Spleen (tissue), 7 donors: ENCODE measurements around the gene HLA-DRB5.
"Not testable (repeated sequence)": the region's sequence is repeated elsewhere in the genome, so short reads cannot be mapped to it uniquely, and the experiment has no call there.

Source experiments
- POLR2A ChIP-seq, 3 donors: fragments of 450-650 bp; IDR thresholded peaks; one replicate each; pipeline ENCODE4 v1.5.1; 2017; ENCODE audit warnings: antibody characterized with exemption in 3 of 3, mild to moderate bottlenecking in 1 of 3
- POLR2AphosphoS5 ChIP-seq, 3 donors: sonication (generic); formaldehyde crosslinking; IDR thresholded peaks; one replicate each; pipeline ENCODE4 v1.5.1; 2017; ENCODE audit warnings: antibody characterized with exemption in 3 of 3
- TF ChIP-seq, protein P1 (sequence below), 11 experiments: fragments of 200-600 bp in 7 of 11; fragments of 450-650 bp in 4 of 11; sonication (generic) in 4 of 11; IDR thresholded peaks in 8 of 11; conservative IDR thresholded peaks in 3 of 11; 1 replicate in 7 of 11; 2 replicates in 4 of 11; pipeline versions ENCODE4 v1.4.0 to v1.8.0; 2016 to 2021; ENCODE audit warnings: antibody characterized with exemption in 11 of 11, inconsistent platforms in 4 of 11, mild to moderate bottlenecking in 1 of 11
- donor health status: DM: no; HTN: no; CAD: no; lungs with moderate emphysema.
- donor health status: DM: no; HTN: no; CAD: no.
- donor health status: DM: no; HTN: no; CAD: no.

GRCh38 chr6:32473376-32474348, 56.4 kb downstream of the HLA-DRB5 start:
- TF ChIP-seq, protein P1, sequence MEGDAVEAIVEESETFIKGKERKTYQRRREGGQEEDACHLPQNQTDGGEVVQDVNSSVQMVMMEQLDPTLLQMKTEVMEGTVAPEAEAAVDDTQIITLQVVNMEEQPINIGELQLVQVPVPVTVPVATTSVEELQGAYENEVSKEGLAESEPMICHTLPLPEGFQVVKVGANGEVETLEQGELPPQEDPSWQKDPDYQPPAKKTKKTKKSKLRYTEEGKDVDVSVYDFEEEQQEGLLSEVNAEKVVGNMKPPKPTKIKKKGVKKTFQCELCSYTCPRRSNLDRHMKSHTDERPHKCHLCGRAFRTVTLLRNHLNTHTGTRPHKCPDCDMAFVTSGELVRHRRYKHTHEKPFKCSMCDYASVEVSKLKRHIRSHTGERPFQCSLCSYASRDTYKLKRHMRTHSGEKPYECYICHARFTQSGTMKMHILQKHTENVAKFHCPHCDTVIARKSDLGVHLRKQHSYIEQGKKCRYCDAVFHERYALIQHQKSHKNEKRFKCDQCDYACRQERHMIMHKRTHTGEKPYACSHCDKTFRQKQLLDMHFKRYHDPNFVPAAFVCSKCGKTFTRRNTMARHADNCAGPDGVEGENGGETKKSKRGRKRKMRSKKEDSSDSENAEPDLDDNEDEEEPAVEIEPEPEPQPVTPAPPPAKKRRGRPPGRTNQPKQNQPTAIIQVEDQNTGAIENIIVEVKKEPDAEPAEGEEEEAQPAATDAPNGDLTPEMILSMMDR (IDR thresholded peaks at IDR 0.05 in 8 of 11, conservative IDR thresholded peaks at IDR 0.05 in 3 of 11): not testable (repeated sequence)
- not testable (repeated sequence) for TF ChIP-seq POLR2A (IDR thresholded peaks at IDR 0.05)
- peak in 1 of 3 donors; percentile 76 for TF ChIP-seq POLR2AphosphoS5 (IDR thresholded peaks at IDR 0.05)
